HEK293 (cell line): ENCODE data around the gene GTPBP4.

Experiments
- CTCF ChIA-PET: fragments of 350-600 bp; formaldehyde crosslinking; extraction: SDS; loops from one replicate; lab custom pipeline; 2021; ENCODE audit warnings: antibody characterized with exemption; lab: Yijun Ruan, JAX
- POLR2A ChIA-PET: fragments of 300-600 bp; formaldehyde crosslinking; extraction: SDS; loops from one replicate; lab custom pipeline; 2020; ENCODE audit warnings: antibody characterized with exemption, inconsistent platforms; lab: Yijun Ruan, JAX
- H3K27ac ChIP-seq: fragments of 200-500 bp; sonication (Bioruptor generic); 2 replicates; pipeline ENCODE4 v1.5.1; 2014; ENCODE audit warnings: low read depth, low read length, control low read depth, inconsistent platforms; ENCODE audit errors: extremely low read depth
- H3K36me3 ChIP-seq, 2 experiments: fragments of 200-500 bp in 1 of 2; sonication (Bioruptor generic) in 1 of 2; 1 replicate in 1 of 2; 2 replicates in 1 of 2; pipeline ENCODE4 v1.5.1; 2014 to 2017; ENCODE audit warnings: inconsistent platforms in 2 of 2, low read length in 2 of 2; ENCODE audit not compliant: control insufficient read depth in 2 of 2, insufficient read depth in 1 of 2
- H3K4me1 ChIP-seq: fragments of 200-500 bp; sonication (Bioruptor generic); 2 replicates; pipeline ENCODE4 v1.5.1; 2014; ENCODE audit warnings: mild to moderate bottlenecking, low read length, inconsistent platforms; ENCODE audit not compliant: control insufficient read depth, insufficient read depth
- H3K4me3 ChIP-seq: 2 replicates; pipeline ENCODE4 v1.5.1; 2011; ENCODE audit warnings: low read depth, mild to moderate bottlenecking, control low read depth, low read length, moderate library complexity
- H3K9me3 ChIP-seq: fragments of 200-500 bp; sonication (Bioruptor generic); 2 replicates; pipeline ENCODE4 v1.5.1; 2014; ENCODE audit warnings: low read depth, low read length, inconsistent platforms; ENCODE audit not compliant: control insufficient read depth, insufficient read depth
- KLF9 ChIP-seq: fragments of 450-650 bp; formaldehyde crosslinking; IDR thresholded peaks from 2 replicates; pipeline ENCODE4 v1.5.1; 2016; ENCODE audit warnings: missing biosample characterization, missing genetic modification characterization, low read depth
- OVOL3 ChIP-seq: fragments of 450-650 bp; formaldehyde crosslinking; IDR thresholded peaks from 2 replicates; pipeline ENCODE4 v1.5.1; 2016; ENCODE audit warnings: missing biosample characterization, missing genetic modification characterization
- SP3 ChIP-seq: fragments of 450-650 bp; formaldehyde crosslinking; IDR thresholded peaks from 2 replicates; pipeline ENCODE4 v1.5.1; 2016; ENCODE audit warnings: missing biosample characterization, missing genetic modification characterization
- ZNF132 ChIP-seq: fragments of 450-650 bp; formaldehyde crosslinking; IDR thresholded peaks from 2 replicates; pipeline ENCODE4 v1.5.1; 2017; ENCODE audit warnings: missing biosample characterization, missing genetic modification characterization, borderline replicate concordance
- ZNF19 ChIP-seq: fragments of 450-650 bp; formaldehyde crosslinking; IDR thresholded peaks from 2 replicates; pipeline ENCODE4; 2016; ENCODE audit warnings: missing biosample characterization, missing genetic modification characterization, low read depth
- ZNF221 ChIP-seq: fragments of 450-650 bp; formaldehyde crosslinking; IDR thresholded peaks from 2 replicates; pipeline ENCODE4 v1.5.1; 2017; ENCODE audit warnings: missing biosample characterization, missing genetic modification characterization, borderline replicate concordance
- ZNF223 ChIP-seq: fragments of 450-650 bp; formaldehyde crosslinking; IDR thresholded peaks from 2 replicates; pipeline ENCODE4 v1.5.1; 2016; ENCODE audit warnings: missing biosample characterization, missing genetic modification characterization
- ZNF354C ChIP-seq: fragments of 450-650 bp; formaldehyde crosslinking; IDR thresholded peaks from 2 replicates; pipeline ENCODE4 v1.5.1; 2016; ENCODE audit warnings: missing biosample characterization, missing genetic modification characterization, low read depth, borderline replicate concordance
- ZNF404 ChIP-seq: fragments of 450-650 bp; formaldehyde crosslinking; IDR thresholded peaks from 2 replicates; pipeline ENCODE4 v1.5.1; 2017; ENCODE audit warnings: missing biosample characterization, missing genetic modification characterization
- ZNF449 ChIP-seq: fragments of 450-650 bp; formaldehyde crosslinking; IDR thresholded peaks from 2 replicates; pipeline ENCODE4 v1.5.1; 2017; ENCODE audit warnings: missing biosample characterization, mild to moderate bottlenecking, missing genetic modification characterization, moderate library complexity
- ZNF48 ChIP-seq: fragments of 450-650 bp; formaldehyde crosslinking; IDR thresholded peaks from 2 replicates; pipeline ENCODE4 v1.5.1; 2016; ENCODE audit warnings: missing biosample characterization, missing genetic modification characterization
- ZNF510 ChIP-seq: fragments of 450-650 bp; formaldehyde crosslinking; IDR thresholded peaks from 2 replicates; pipeline ENCODE4 v1.5.1; 2018; ENCODE audit warnings: mild to moderate bottlenecking, missing genetic modification characterization, missing biosample characterization; ENCODE audit not compliant: insufficient replicate concordance
- ZNF513 ChIP-seq: fragments of 450-650 bp; IDR thresholded peaks from 2 replicates; pipeline ENCODE4 v1.5.1; 2018; ENCODE audit warnings: missing biosample characterization, missing genetic modification characterization
- ZNF555 ChIP-seq: fragments of 450-650 bp; formaldehyde crosslinking; conservative IDR thresholded peaks from 2 replicates; pipeline ENCODE4 v1.5.1; 2017; ENCODE audit warnings: missing biosample characterization, mild to moderate bottlenecking, missing genetic modification characterization, inconsistent platforms
- ZNF571 ChIP-seq: fragments of 450-650 bp; formaldehyde crosslinking; IDR thresholded peaks from 2 replicates; pipeline ENCODE4 v1.5.0; 2017; ENCODE audit warnings: missing biosample characterization, missing genetic modification characterization
- ZNF707 ChIP-seq: fragments of 450-650 bp; formaldehyde crosslinking; IDR thresholded peaks from 2 replicates; pipeline ENCODE4 v1.5.1; 2016; ENCODE audit warnings: missing biosample characterization, missing genetic modification characterization
- ZNF76 ChIP-seq: fragments of 450-650 bp; formaldehyde crosslinking; IDR thresholded peaks from 2 replicates; pipeline ENCODE4; 2016; ENCODE audit warnings: low read depth, missing biosample characterization, missing genetic modification characterization, borderline replicate concordance
- TF ChIP-seq, protein P1 (sequence below): fragments of 450-650 bp; formaldehyde crosslinking; IDR thresholded peaks from 2 replicates; pipeline ENCODE4 v1.5.1; 2016; ENCODE audit warnings: missing biosample characterization, missing genetic modification characterization

Gene GTPBP4

GRCh38 chr10:964321-964987 lies 23.8 kb upstream of the GTPBP4 start (continued):
- TF ChIP-seq ZNF707 (tag by site-specific recombination) (no peak), ZNF404 (no peak)

- ChIA-PET POLR2A (no interaction called here), CTCF (interaction anchor here (0.7 kb wide), 1 partner anchor 91 kb away, joined by 3 read pairs; no protein-coding TSS in a partner anchor)
- no peaks in the 10 kb centered on the region for H3K4me1 ChIP-seq
- no peak overlapping the region for H3K4me3 ChIP-seq
- H3K36me3 ChIP-seq, result no peaks in the 10 kb centered on the region
- H3K9me3 ChIP-seq, result no peaks in the 10 kb centered on the region
- H3K27ac ChIP-seq, result no peak overlapping the region
- no peak for TF ChIP-seq ZNF132
- TF ChIP-seq, all 188 proteins: peak for 0
Measured at GRCh38 chr10:964988-965417, 23.2 kb upstream of the GTPBP4 start.

DNA sequence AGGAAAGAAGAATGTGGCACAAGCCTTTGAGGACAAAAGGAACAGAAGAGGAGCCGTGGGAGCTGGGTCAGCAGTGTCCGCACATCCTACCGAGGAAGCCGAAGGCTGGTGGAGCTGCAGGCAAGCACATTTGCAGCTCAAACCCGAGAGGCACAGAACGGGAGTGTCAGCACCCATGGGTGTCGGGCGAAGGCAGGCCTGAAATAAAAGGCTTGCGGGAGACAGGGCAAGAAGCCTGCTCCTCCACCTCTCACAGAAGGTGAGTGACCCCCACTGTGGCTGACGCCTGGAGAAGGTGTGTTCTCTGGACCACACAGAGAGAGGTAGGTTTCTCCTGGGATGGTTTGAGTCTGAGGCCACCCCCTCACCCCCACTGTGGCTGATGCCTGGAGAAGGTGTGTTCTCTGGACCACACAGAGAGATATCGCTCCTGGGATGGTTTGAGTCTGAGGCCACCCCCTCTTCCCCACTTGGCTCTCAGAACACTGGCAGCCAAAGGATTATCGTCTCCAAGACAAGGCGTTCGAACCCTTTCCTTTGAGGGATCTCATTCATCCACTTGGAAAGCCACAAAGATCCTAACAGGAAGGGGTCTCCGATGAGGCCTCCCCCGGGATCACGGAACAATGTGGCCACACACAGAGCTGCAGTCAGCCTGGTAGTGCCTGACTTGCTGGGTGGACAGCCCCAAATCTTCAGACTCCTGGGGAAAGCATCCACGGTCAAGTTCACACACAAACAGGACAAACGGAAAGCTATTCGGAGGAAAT lies 21.6 kb upstream of the GTPBP4 start:
- CTCF ChIA-PET, result no interaction called here
- no peaks in the 10 kb centered on the region for H3K4me1 ChIP-seq
- no peak overlapping the region for H3K4me3 ChIP-seq
- no peak overlapping the region for H3K27ac ChIP-seq
- no peaks in the 10 kb centered on the region for H3K9me3 ChIP-seq
- TF ChIP-seq, protein P1, sequence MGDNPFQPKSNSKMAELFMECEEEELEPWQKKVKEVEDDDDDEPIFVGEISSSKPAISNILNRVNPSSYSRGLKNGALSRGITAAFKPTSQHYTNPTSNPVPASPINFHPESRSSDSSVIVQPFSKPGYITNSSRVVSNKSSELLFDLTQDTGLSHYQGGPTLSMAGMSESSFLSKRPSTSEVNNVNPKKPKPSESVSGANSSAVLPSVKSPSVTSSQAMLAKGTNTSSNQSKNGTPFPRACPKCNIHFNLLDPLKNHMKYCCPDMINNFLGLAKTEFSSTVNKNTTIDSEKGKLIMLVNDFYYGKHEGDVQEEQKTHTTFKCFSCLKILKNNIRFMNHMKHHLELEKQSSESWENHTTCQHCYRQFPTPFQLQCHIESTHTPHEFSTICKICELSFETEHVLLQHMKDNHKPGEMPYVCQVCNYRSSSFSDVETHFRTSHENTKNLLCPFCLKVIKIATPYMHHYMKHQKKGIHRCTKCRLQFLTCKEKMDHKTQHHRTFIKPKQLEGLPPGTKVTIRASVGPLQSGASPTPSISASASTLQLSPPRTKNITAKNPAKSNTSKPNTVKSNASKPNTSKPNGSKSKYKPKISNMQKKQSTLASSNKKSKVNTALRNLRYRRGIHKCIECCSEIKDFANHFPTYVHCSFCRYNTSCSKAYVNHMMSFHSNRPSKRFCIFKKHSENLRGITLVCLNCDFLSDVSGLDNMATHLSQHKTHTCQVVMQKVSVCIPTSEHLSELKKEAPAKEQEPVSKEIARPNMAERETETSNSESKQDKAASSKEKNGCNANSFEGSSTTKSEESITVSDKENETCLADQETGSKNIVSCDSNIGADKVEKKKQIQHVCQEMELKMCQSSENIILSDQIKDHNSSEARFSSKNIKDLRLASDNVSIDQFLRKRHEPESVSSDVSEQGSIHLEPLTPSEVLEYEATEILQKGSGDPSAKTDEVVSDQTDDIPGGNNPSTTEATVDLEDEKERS (tag by site-specific recombination), result no peak
- TF ChIP-seq OVOL3 (tag by site-specific recombination) (no peak), ZNF221 (tag by site-specific recombination) (no peak), ZNF48 (tag by site-specific recombination) (no peak), ZNF223 (tag by site-specific recombination) (no peak), ZNF354C (tag by site-specific recombination) (no peak), SP3 (tag by site-specific recombination) (no peak), KLF9 (tag by site-specific recombination) (no peak), ZNF19 (tag by site-specific recombination) (no peak), ZNF404 (no peak), ZNF555 (tag by site-specific recombination) (no peak), ZNF132 (no peak), ZNF449 (no peak), ZNF510 (tag by site-specific recombination) (no peak), ZNF513 (tag by site-specific recombination) (no peak), ZNF76 (tag by site-specific recombination) (no peak), ZNF571 (tag by site-specific recombination) (no peak)
- POLR2A ChIA-PET, result no interaction called here
- H3K36me3 ChIP-seq, result no peaks in the 10 kb centered on the region
